22Rv1 (cell line): ENCODE measurements around the gene WIZ.

Experiments
- H3K27ac ChIP-seq: fragments of 450-650 bp; 2 replicates; pipeline ENCODE4 v1.5.1; 2017
- CTCF ChIP-seq: fragments of 450-650 bp; IDR thresholded peaks from 2 replicates; pipeline ENCODE4 v1.5.1; 2017; ENCODE audit warnings: mild to moderate bottlenecking
- ZFX ChIP-seq: fragments of 450-650 bp; IDR thresholded peaks from 2 replicates; pipeline ENCODE4 v1.6.1; 2017; ENCODE audit warnings: antibody characterized with exemption, borderline replicate concordance

Gene WIZ

GRCh38 chr19:15468675-15469512 lies 19.1 kb upstream of the WIZ start:
- H3K27ac ChIP-seq: no peak overlapping the region
- no peak for TF ChIP-seq CTCF
- TF ChIP-seq ZFX: no peak

GRCh38 chr19:15467734-15468214 lies 18.0 kb upstream of the WIZ start:
- no peak overlapping the region for H3K27ac ChIP-seq
- TF ChIP-seq CTCF (no peak), ZFX (no peak)

DNA sequence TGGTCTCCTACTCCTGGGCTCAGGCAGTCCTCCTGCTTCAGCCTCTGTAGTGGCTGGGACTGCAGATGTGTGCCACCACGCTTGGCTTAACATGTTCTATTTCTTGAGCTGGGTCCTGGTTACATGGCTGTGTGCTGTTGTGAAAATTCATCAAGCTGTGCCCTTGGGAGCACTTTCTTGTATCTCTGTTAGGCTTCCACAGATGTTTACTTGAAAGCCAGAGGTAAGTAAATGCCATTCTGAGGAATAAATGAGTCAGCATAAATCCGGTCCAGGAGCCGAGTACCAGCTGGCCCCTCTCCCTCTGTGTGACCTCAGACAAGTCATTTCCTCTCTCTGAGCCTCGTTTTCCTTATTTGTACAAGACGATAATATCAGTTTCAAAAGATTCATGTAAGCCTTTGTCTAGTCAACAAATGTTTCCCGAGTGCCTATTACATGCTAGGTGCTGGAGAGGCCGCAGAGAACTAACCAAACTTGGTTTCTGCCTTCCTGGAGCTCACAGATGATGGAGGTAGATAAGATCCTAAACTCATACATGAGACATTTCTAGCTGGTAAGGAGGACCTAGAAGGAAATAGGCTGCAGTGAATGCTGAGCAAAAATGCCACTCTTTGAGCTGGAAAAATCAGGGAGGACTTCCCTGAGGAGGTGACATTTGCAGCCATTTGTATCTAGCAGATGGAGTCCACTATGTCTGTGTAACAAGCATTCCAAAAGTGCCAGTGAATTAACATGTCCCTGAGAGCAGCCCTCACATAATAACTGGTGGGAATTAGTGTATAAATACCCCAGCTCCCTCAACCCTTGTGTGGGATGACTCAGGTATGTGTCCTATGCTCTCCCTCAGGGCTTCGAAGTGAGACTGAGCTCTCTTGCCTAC lies 17.3 kb upstream of the WIZ start:
- no peak overlapping the region for H3K27ac ChIP-seq

GRCh38 chr19:15464394-15465385 lies 14.9 kb upstream of the WIZ start, which contains the start of gene RASAL3:
Gene RASAL3 (minus strand): TSS chr19:15464544. CDS start chr19:15464358, 186 bp downstream.
- TF ChIP-seq CTCF (no peak), ZFX (no peak)
- H3K27ac ChIP-seq: no peak within 1 kb of the TSS

More for the DNA sequence above, 17.3 kb upstream of the WIZ start:
- TF ChIP-seq CTCF (no peak), ZFX (no peak)

GRCh38 chr19:15463861-15464371 lies 14.2 kb upstream of the WIZ start:
- TF ChIP-seq ZFX (no peak), CTCF (no peak)
- no peak overlapping the region for H3K27ac ChIP-seq

GRCh38 chr19:15461694-15462093 lies 11.9 kb upstream of the WIZ start:
- TF ChIP-seq CTCF: no peak
- no peak for TF ChIP-seq ZFX
- no peak overlapping the region for H3K27ac ChIP-seq
